Suprapubic skin (tissue), 4 donors: ENCODE data around the gene FBXW9. TPM values are rescaled to one million over a fixed set of nuclear protein-coding genes. Genes with fewer than 3 reads are reported as not detected.
"Not testable (repeated sequence)": the region's sequence is repeated elsewhere in the genome, so short reads cannot be mapped to it uniquely, and the experiment has no call there.

Experiments used
- DNase-seq, 2 donors: peaks; one replicate each; pipeline ENCODE4 v3.0.0-alpha.2; 2019; ENCODE audit warnings: low spot score in 2 of 2
- H3K27ac ChIP-seq: fragments of 200-600 bp; sonication (generic); one replicate; pipeline ENCODE4 v1.5.1; 2019
- H3K27me3 ChIP-seq: fragments of 200-600 bp; sonication (generic); one replicate; pipeline ENCODE4 v1.5.1; 2019
- H3K36me3 ChIP-seq: fragments of 200-600 bp; sonication (generic); one replicate; pipeline ENCODE4 v1.5.1; 2019
- H3K4me1 ChIP-seq: fragments of 200-600 bp; sonication (generic); one replicate; pipeline ENCODE4 v1.5.1; 2019
- H3K4me3 ChIP-seq: fragments of 200-600 bp; sonication (generic); one replicate; pipeline ENCODE4 v1.5.1; 2019; ENCODE audit warnings: mild to moderate bottlenecking
- H3K9me3 ChIP-seq: fragments of 200-600 bp; sonication (generic); one replicate; pipeline ENCODE4 v1.5.1; 2019
- EP300 ChIP-seq: sonication (generic); formaldehyde crosslinking; IDR thresholded peaks from one replicate; pipeline ENCODE4 v1.6.1; 2017; ENCODE audit warnings: antibody characterized with exemption
- POLR2A ChIP-seq, 2 donors: fragments of 450-650 bp; IDR thresholded peaks; one replicate each; pipeline ENCODE4 v1.6.1; 2017; ENCODE audit warnings: antibody characterized with exemption in 2 of 2, mild to moderate bottlenecking in 2 of 2, moderate library complexity in 2 of 2
- POLR2AphosphoS5 ChIP-seq, 3 donors: sonication (generic); formaldehyde crosslinking; IDR thresholded peaks; one replicate each; pipeline ENCODE4 v1.6.1; 2017; ENCODE audit warnings: antibody characterized with exemption in 3 of 3
- WGBS: methylation state at CpG from one replicate; pipeline ENCODE4 v1.1.5; 2018; 5-methylcytosine and 5-hydroxymethylcytosine counted together
- total RNA-seq, 4 donors: library from RNA; depleted of rRNA; stranded (reverse); fragments of >200 nt; gene quantifications; one replicate each; pipeline ENCODE4 v1.1.0, GENCODE V29; 2016
- TF ChIP-seq, protein P1 (sequence below), 2 donors: fragments of 200-600 bp in 1 of 2; fragments of 450-650 bp in 1 of 2; sonication (generic) in 1 of 2; IDR thresholded peaks; one replicate each; pipeline ENCODE4 v1.5.1; 2016 to 2019; ENCODE audit warnings: antibody characterized with exemption in 2 of 2, mild to moderate bottlenecking in 1 of 2, moderate library complexity in 1 of 2

The FBXW9 gene
- total RNA-seq, 4 donors from 2014 or later, result 9.7 to 13.7 (median 12.3) TPM

DNA sequence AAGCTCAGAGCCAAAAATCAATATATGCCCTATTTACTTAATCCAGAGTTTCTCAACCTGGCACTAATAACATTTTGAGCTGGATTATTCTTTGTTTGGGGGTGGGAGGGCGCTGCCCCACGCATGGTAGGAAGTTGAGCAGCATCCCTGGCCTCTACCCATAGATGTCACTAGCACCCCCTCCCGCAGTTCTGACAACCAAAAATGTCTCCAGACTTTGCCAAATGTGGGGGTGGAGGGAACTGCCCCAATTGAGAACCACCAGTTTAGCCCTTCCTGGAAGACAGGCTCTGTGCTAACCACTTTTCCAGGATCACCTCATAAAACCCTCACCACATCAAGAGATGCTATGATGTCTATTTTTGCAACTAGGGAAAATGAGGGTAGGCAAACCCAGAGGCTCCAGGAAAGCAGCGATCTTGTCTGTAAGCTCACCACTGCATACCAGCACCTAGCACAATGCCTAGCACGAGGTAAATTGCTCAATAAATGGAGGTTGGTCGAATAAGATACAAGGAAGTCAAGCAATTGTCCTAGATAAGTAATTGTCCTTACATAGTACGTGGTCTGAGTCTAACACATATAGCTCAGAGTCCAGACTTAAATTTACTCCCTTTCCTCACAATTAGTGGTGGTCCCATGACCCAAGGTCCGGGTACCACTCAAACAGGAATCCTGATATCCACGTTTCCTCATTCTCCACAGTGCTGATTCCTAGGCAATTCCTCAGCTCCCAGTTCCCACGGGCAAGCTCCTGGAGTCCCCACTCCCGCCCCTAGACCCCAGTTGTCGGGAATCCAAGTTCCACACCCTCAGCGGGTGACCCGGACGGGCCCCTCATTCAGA, 37.2 kb upstream of the FBXW9 start:
- peak overlapping the region; percentile 92 for H3K27ac ChIP-seq
- TF ChIP-seq POLR2A (IDR thresholded peaks at IDR 0.05), result no peak
- TF ChIP-seq, protein P1, sequence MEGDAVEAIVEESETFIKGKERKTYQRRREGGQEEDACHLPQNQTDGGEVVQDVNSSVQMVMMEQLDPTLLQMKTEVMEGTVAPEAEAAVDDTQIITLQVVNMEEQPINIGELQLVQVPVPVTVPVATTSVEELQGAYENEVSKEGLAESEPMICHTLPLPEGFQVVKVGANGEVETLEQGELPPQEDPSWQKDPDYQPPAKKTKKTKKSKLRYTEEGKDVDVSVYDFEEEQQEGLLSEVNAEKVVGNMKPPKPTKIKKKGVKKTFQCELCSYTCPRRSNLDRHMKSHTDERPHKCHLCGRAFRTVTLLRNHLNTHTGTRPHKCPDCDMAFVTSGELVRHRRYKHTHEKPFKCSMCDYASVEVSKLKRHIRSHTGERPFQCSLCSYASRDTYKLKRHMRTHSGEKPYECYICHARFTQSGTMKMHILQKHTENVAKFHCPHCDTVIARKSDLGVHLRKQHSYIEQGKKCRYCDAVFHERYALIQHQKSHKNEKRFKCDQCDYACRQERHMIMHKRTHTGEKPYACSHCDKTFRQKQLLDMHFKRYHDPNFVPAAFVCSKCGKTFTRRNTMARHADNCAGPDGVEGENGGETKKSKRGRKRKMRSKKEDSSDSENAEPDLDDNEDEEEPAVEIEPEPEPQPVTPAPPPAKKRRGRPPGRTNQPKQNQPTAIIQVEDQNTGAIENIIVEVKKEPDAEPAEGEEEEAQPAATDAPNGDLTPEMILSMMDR (IDR thresholded peaks at IDR 0.05), result peak; percentile 5 to 24
- TF ChIP-seq EP300, result no peak
- peak overlapping the region; percentile 77 for H3K4me3 ChIP-seq
- H3K4me1 ChIP-seq, result peaks cover 57% of the 10 kb centered on the region
- WGBS, result 0% methylated on average over 15 of the region's 15 CpGs
- H3K36me3 ChIP-seq, result peaks cover 30% of the 10 kb centered on the region
- H3K9me3 ChIP-seq, result no peaks in the 10 kb centered on the region
- H3K27me3 ChIP-seq, result no peaks in the 10 kb centered on the region
- no peak for DNase-seq

DNA sequence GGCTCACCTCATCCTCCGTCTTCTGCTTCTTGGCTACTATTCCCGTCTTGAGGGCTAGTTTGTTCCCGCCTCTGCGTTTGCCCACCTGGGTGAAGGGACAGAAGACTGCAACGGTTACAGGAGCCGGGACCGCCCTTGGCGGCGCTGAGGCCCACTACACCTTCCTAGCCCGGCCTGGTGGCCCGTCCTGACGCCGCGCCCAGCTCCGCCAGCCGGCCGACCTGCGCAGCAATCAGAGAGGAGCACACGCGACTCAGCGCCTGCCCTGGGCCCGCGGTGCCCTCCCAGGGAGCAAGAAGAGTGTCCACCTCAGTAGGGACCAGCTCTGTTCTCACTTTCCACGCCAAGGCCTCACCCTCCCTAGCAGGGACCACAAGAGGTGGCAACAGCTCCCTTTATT, 34.9 kb upstream of the FBXW9 start:
- DNase-seq, result no peak
- H3K36me3 ChIP-seq, result peaks cover 37% of the 10 kb centered on the region
- 92% methylated on average over 24 of the region's 24 CpGs for WGBS
- no peaks in the 10 kb centered on the region for H3K27me3 ChIP-seq
- peaks cover 43% of the 10 kb centered on the region for H3K4me1 ChIP-seq
- no peak overlapping the region for H3K4me3 ChIP-seq
- no peaks in the 10 kb centered on the region for H3K9me3 ChIP-seq
- no peak for TF ChIP-seq EP300
- TF ChIP-seq, protein P1 (IDR thresholded peaks at IDR 0.05), result no peak
- TF ChIP-seq POLR2A (IDR thresholded peaks at IDR 0.05), result no peak
- TF ChIP-seq POLR2AphosphoS5 (IDR thresholded peaks at IDR 0.05), result no peak
- no peak overlapping the region for H3K27ac ChIP-seq

DNA sequence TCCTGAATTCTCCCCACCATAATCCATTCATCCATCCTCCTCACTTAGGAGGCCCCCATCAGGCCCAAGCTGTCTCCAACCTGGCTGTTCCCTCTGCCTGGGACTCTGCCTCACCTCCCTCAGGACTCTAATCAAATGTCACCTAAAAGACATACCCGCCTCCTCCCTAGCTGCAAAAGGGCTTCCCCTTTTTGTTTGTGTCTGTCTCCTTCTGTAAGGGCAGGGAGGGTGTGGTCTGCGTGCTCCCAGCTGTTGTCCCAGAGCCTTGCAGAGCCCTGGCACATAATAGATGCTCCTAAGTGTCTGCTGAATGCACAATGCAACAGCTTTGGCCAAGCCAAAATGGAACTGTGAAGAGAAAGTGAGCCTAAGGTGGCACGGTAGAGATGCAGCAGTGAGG, 33.6 kb upstream of the FBXW9 start:
- H3K36me3 ChIP-seq, result peaks cover 37% of the 10 kb centered on the region
- H3K27ac ChIP-seq, result no peak overlapping the region
- 84% methylated on average over 3 of the region's 3 CpGs for WGBS
- no peak overlapping the region for H3K4me3 ChIP-seq
- TF ChIP-seq, protein P1 (IDR thresholded peaks at IDR 0.05), result no peak
- TF ChIP-seq POLR2A (IDR thresholded peaks at IDR 0.05) (no peak), POLR2AphosphoS5 (IDR thresholded peaks at IDR 0.05) (no peak), EP300 (no peak)
- H3K9me3 ChIP-seq, result no peaks in the 10 kb centered on the region
- peaks cover 36% of the 10 kb centered on the region for H3K4me1 ChIP-seq
- H3K27me3 ChIP-seq, result no peaks in the 10 kb centered on the region
- no peak for DNase-seq

DNA sequence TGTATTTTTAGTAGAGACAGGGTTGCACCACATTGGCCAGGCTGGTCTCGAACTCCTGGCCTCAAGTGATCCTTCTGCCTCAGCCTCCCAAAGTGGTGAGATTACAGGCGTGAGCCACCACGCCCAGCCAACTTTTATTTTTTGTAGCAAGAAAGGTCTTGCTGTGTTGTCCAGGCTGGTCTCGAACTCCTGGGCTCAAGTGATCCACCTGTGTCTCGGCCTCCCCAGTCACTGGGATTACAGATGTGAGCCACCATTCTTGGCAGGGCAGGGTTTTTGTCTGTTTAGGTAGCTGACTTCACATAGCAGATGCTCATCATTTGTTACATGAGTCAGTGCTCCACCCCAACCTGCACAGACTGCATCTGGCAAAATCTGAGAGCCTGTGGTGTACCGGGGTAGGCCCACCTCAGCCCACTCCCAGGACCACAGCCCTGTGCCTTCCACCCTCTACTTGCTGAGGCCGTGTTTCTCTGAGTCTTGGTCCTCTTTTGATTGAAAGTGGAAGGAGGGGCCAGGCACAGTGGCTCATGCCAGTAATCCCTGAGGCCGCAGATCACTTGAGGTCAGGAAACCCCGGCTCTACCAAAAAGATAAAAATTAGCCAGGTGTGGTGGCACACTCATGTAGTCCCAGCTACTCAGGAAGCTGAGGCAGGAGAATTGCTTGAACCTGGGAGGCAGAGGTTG, 31.5 kb upstream of the FBXW9 start:
- no peaks in the 10 kb centered on the region for H3K27me3 ChIP-seq
- WGBS, result 91% methylated on average over 8 of the region's 9 CpGs
- DNase-seq, result no peak
- peaks cover 37% of the 10 kb centered on the region for H3K36me3 ChIP-seq
- TF ChIP-seq, protein P1 (IDR thresholded peaks at IDR 0.05), result no peak
- TF ChIP-seq EP300 (no peak), POLR2AphosphoS5 (IDR thresholded peaks at IDR 0.05) (no peak), POLR2A (IDR thresholded peaks at IDR 0.05) (no peak)
- no peak overlapping the region for H3K4me3 ChIP-seq
- peaks cover 36% of the 10 kb centered on the region for H3K4me1 ChIP-seq
- H3K9me3 ChIP-seq, result no peaks in the 10 kb centered on the region
- no peak overlapping the region for H3K27ac ChIP-seq

DNA sequence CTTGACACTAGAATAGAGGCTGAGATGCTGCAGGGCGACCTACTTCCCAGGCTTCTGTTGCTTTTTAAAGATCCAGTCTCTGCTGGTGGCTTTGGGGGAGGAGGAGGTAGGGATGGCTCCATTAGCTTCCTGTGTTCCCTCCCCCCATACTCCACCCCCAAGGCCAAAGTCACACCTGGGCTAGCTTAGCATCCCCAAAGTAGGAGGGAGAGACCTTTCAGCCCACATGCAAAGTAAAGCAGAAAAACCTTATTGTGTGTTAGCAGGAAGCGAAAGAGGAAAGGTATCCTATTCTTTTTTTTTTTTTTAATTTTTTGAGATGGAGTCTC, 30.5 kb upstream of the FBXW9 start:
- Histone ChIP-seq H3K36me3 (peaks cover 37% of the 10 kb centered on the region), H3K4me3 (no peak overlapping the region), H3K4me1 (peaks cover 30% of the 10 kb centered on the region), H3K27ac (no peak overlapping the region), H3K9me3 (no peaks in the 10 kb centered on the region), H3K27me3 (no peaks in the 10 kb centered on the region)
- DNase-seq, result no peak
- WGBS, result 78% methylated on average over 2 of the region's 2 CpGs
- TF ChIP-seq, protein P1 (IDR thresholded peaks at IDR 0.05), result no peak
- TF ChIP-seq POLR2AphosphoS5 (IDR thresholded peaks at IDR 0.05) (no peak), EP300 (no peak), POLR2A (IDR thresholded peaks at IDR 0.05) (no peak)

DNA sequence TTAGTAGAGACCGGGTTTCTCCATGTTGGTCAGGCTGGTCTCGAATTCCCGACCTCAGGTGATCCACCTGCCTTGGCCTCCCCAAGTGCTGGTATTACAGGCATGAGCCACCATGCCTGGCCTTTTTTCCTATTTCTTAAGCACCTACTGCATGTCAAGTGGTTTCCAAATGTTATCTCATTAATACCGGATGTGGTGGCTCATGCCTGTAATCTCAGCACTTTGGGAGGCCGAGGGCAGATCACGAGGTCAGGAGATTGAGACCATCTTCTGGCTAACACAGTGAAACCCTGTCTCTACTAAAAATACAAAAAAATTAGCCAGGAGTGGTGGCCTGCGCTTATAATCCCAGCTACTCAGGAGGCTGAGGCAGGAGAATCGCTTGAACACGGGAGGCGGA, 29.2 kb upstream of the FBXW9 start:
- H3K36me3 ChIP-seq, result peaks cover 29% of the 10 kb centered on the region
- H3K9me3 ChIP-seq, H3K27me3 ChIP-seq, DNase-seq, H3K27ac ChIP-seq, H3K4me3 ChIP-seq: not testable (repeated sequence)
- H3K4me1 ChIP-seq, result peaks cover 25% of the 10 kb centered on the region
- 90% methylated on average over 10 of the region's 10 CpGs for WGBS
